SK-N-SH treated with all-trans-retinoic acid at 6 μM for 48 hours (cell line): ENCODE data around the gene AGBL5.

Experiments used
- ATAC-seq: fragments of 200-7000 bp; cut with Tn5 transposase; 3 replicates; pipeline ENCODE4 v1.9.1; 2020; ENCODE audit warnings: mild to moderate bottlenecking, moderate library complexity
- ARNTL ChIP-seq: fragments of 450-650 bp; formaldehyde crosslinking; IDR thresholded peaks from 2 replicates; pipeline ENCODE4 v1.5.0; 2020; ENCODE audit warnings: low read depth, mild to moderate bottlenecking, moderate library complexity, borderline replicate concordance
- BACH2 ChIP-seq: fragments of 250-450 bp; sonication (Bioruptor Pico); IDR thresholded peaks from 2 replicates; pipeline ENCODE4 v1.9.0; 2021; ENCODE audit warnings: mild to moderate bottlenecking, borderline replicate concordance
- CSDC2 ChIP-seq: fragments of 250-450 bp; sonication (Bioruptor Pico); IDR thresholded peaks from 2 replicates; pipeline ENCODE4 v1.5.0; 2020; ENCODE audit warnings: mild to moderate bottlenecking, moderate library complexity
- CSRNP3 ChIP-seq: fragments of 250-450 bp; sonication (Bioruptor Pico); IDR thresholded peaks from 2 replicates; pipeline ENCODE4 v1.5.1; 2021; ENCODE audit warnings: mild to moderate bottlenecking, moderate library complexity
- ESRRG ChIP-seq: fragments of 250-450 bp; sonication (Bioruptor Pico); IDR thresholded peaks from 2 replicates; pipeline ENCODE4 v1.6.1; 2021; ENCODE audit warnings: mild to moderate bottlenecking
- PATZ1 ChIP-seq: fragments of 250-450 bp; sonication (Bioruptor Pico); IDR thresholded peaks from 2 replicates; pipeline ENCODE4 v1.8.0; 2020; ENCODE audit warnings: mild to moderate bottlenecking, moderate library complexity, borderline replicate concordance
- POU6F1 ChIP-seq: fragments of 250-450 bp; sonication (Bioruptor Pico); IDR thresholded peaks from 2 replicates; pipeline ENCODE4 v1.8.0; 2021; ENCODE audit warnings: low read depth, mild to moderate bottlenecking, moderate library complexity, borderline replicate concordance
- PPARA ChIP-seq: fragments of 250-450 bp; sonication (Bioruptor Pico); IDR thresholded peaks from 2 replicates; pipeline ENCODE4 v1.5.0; 2020; ENCODE audit warnings: mild to moderate bottlenecking, borderline replicate concordance
- TOX ChIP-seq: fragments of 250-450 bp; sonication (Bioruptor Pico); IDR thresholded peaks from 2 replicates; pipeline ENCODE4 v1.8.0; 2021; ENCODE audit warnings: mild to moderate bottlenecking, moderate library complexity, borderline replicate concordance
- TSHZ2 ChIP-seq: fragments of 250-450 bp; sonication (Bioruptor Pico); IDR thresholded peaks from 2 replicates; pipeline ENCODE4 v1.5.0; 2020; ENCODE audit warnings: mild to moderate bottlenecking, moderate library complexity
- ZC3H10 ChIP-seq: fragments of 250-450 bp; sonication (Bioruptor Pico); IDR thresholded peaks from 2 replicates; pipeline ENCODE4 v1.5.1; 2021; ENCODE audit warnings: mild to moderate bottlenecking, moderate library complexity
- ZFP3 ChIP-seq: fragments of 250-450 bp; sonication (Bioruptor Pico); IDR thresholded peaks from 2 replicates; pipeline ENCODE4 v1.5.0; 2020; ENCODE audit warnings: mild to moderate bottlenecking, moderate library complexity
- ZFP30 ChIP-seq: fragments of 450-650 bp; formaldehyde crosslinking; IDR thresholded peaks from 2 replicates; pipeline ENCODE4 v1.5.0; 2022; ENCODE audit warnings: mild to moderate bottlenecking, moderate library complexity
- ZNF70 ChIP-seq: fragments of 450-650 bp; formaldehyde crosslinking; IDR thresholded peaks from 2 replicates; pipeline ENCODE4 v1.5.0; 2020; ENCODE audit warnings: mild to moderate bottlenecking, moderate library complexity
- ZNF8 ChIP-seq: fragments of 450-650 bp; formaldehyde crosslinking; IDR thresholded peaks from 2 replicates; pipeline ENCODE4 v1.5.0; 2020; ENCODE audit warnings: mild to moderate bottlenecking, moderate library complexity

AGBL5 gene

GRCh38 chr2:27025861-27026851 lies 25.3 kb upstream of the AGBL5 start:
- ATAC-seq, result no peak
- no peak for TF ChIP-seq PATZ1 (CRISPR knock-in tag)

- TF ChIP-seq ARNTL (CRISPR knock-in tag) (no peak), TSHZ2 (CRISPR knock-in tag) (no peak), CSDC2 (CRISPR knock-in tag) (no peak), BACH2 (no peak), PATZ1 (CRISPR knock-in tag) (no peak), CSRNP3 (CRISPR knock-in tag) (no peak), ZNF70 (CRISPR knock-in tag) (no peak), ESRRG (CRISPR knock-in tag) (no peak)
- no peak for ATAC-seq
Measured at GRCh38 chr2:27027211-27027651, 24.2 kb upstream of the AGBL5 start.

GRCh38 chr2:27029051-27029450 lies 22.4 kb upstream of the AGBL5 start:
- TF ChIP-seq ZNF8 (CRISPR knock-in tag), result no peak
- no peak for TF ChIP-seq ZFP30 (CRISPR knock-in tag)
- TF ChIP-seq PPARA (CRISPR knock-in tag), result no peak
- no peak for TF ChIP-seq CSDC2 (CRISPR knock-in tag)
- no peak for TF ChIP-seq ZFP3 (CRISPR knock-in tag)
- TF ChIP-seq POU6F1, result no peak
- TF ChIP-seq TOX, result no peak
- no peak for ATAC-seq

GRCh38 chr2:27032495-27033252 lies 18.8 kb upstream of the AGBL5 start, which contains the start of gene TMEM214:
Gene TMEM214 (plus strand): TSS chr2:27032965. CDS start chr2:27033016, 51 bp downstream.
- TF ChIP-seq TSHZ2 (CRISPR knock-in tag), result peak; percentile 57; the same call in 1 of the 2 replicates
- no peak for TF ChIP-seq ZC3H10 (CRISPR knock-in tag)
- peak; percentile 99 for ATAC-seq
